Measurements from ENCODE around the gene VANGL1. TPM values are rescaled to one million over a fixed set of nuclear protein-coding genes. Genes with fewer than 3 reads are reported as not detected.

Gene VANGL1
- 9.0 TPM for total RNA-seq

GRCh38 chr1:115641762-115642167, at the start of gene VANGL1:
TSS of gene VANGL1 (plus strand) at chr1:115641970. CDS start at chr1:115651414, 9,444 bp downstream.

Small RNA genes lying within 50 kb of the gene (small RNA-seq; reads per million reads assigned to genes)
- gene RF00406 (0.23 reads per million), gene RN7SL420P (not detected)

Other genes with a start within 250 kb of the VANGL1 start
- gene CASQ2, start 126.7 kb downstream of the VANGL1 start, total RNA-seq: 0.23 TPM
- gene NHLH2, start 199.2 kb downstream of the VANGL1 start, total RNA-seq: 16.1 TPM

All from diencephalon (tissue), 1 donor.